ENCODE data around the gene TPP2. TPM values are rescaled to one million over a fixed set of nuclear protein-coding genes. Genes with fewer than 3 reads are reported as not detected.

TPP2 gene
- total and polyA plus RNA-seq, 2 donors from 2014 or later, result 14.7 to 42.2 TPM

DNA sequence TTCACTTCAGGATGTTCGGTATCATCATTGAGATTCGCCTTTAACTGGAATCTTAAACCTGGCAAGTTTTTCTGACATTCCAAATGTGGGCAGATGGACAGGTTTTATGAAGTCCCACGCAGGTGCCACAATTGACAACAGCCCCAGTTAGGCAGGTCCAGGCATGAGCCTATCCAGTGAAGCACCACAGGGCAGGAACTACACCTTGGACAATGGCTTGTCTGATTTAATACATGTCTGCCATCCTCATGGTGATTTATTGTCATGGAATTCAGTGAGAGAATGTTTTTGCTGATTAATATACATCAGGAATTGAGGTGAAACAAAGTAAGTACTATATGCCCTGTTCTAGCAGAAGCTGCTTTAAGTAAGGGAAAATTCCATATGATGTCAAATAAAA lies 10.2 kb upstream of the TPP2 start:
- intact Hi-C loops (cut with DNase I), result loop anchor here (10.0 kb wide), 1 partner anchor 268 kb away; no protein-coding TSS in a partner anchor
- FAIRE-seq (no peak), DNase-seq (no peak)
- H3K4me1 ChIP-seq (ENCODE audit: control insufficient read depth in 2 of 3, insufficient read depth in 2 of 3, low read depth in 1 of 3, low read length in 3 of 3), result no peaks in the 10 kb centered on the region
- H3K9me3 ChIP-seq (ENCODE audit: control insufficient read depth in 2 of 3, insufficient read depth in 1 of 3, low read length in 3 of 3), result no peaks in the 10 kb centered on the region
- TF ChIP-seq, protein P1, sequence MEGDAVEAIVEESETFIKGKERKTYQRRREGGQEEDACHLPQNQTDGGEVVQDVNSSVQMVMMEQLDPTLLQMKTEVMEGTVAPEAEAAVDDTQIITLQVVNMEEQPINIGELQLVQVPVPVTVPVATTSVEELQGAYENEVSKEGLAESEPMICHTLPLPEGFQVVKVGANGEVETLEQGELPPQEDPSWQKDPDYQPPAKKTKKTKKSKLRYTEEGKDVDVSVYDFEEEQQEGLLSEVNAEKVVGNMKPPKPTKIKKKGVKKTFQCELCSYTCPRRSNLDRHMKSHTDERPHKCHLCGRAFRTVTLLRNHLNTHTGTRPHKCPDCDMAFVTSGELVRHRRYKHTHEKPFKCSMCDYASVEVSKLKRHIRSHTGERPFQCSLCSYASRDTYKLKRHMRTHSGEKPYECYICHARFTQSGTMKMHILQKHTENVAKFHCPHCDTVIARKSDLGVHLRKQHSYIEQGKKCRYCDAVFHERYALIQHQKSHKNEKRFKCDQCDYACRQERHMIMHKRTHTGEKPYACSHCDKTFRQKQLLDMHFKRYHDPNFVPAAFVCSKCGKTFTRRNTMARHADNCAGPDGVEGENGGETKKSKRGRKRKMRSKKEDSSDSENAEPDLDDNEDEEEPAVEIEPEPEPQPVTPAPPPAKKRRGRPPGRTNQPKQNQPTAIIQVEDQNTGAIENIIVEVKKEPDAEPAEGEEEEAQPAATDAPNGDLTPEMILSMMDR (IDR thresholded peaks at IDR 0.05; ENCODE audit: borderline replicate concordance, extremely low read depth, insufficient read depth), result no peak
- no peak overlapping the region for H3K27ac ChIP-seq (ENCODE audit: low read depth in 2 of 2, low read length in 2 of 2)
- no peak overlapping the region for H3K4me3 ChIP-seq (ENCODE audit: low read length in 3 of 3)
- no peak overlapping the region for H3K9ac ChIP-seq (ENCODE audit: low read length in 3 of 3)
- no peaks in the 10 kb centered on the region for H3K27me3 ChIP-seq (ENCODE audit: control insufficient read depth, insufficient read depth, low read length)
- H3K36me3 ChIP-seq (ENCODE audit: control insufficient read depth in 2 of 3, insufficient read depth in 3 of 3, low read length in 3 of 3), result no peaks in the 10 kb centered on the region

DNA sequence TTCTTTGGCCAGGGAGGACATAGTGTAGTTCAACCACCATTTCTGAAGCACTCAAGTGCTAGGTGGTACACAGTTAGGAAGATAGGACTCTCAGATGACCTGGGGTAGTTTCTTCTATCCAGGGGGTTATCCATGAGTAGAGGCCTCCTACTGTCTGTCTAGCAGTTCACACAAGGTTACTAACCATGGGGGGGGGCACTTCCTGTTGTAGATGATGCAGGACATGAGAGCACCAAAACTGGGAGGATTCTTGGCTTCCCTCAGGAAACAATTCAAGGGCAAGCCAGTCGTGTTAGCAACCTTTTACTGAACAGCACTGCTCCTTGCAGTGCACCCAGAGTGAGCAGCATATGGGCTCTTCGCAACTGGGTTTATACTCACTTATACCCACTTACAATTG lies 8.9 kb upstream of the TPP2 start:
- Histone ChIP-seq H3K27ac (ENCODE audit: low read depth in 2 of 2, low read length in 2 of 2) (no peak overlapping the region), H3K36me3 (ENCODE audit: control insufficient read depth in 2 of 3, insufficient read depth in 3 of 3, low read length in 3 of 3) (no peaks in the 10 kb centered on the region), H3K4me3 (ENCODE audit: low read length in 3 of 3) (no peak overlapping the region), H3K4me1 (ENCODE audit: control insufficient read depth in 2 of 3, insufficient read depth in 2 of 3, low read depth in 1 of 3, low read length in 3 of 3) (no peaks in the 10 kb centered on the region), H3K9me3 (ENCODE audit: control insufficient read depth in 2 of 3, insufficient read depth in 1 of 3, low read length in 3 of 3) (no peaks in the 10 kb centered on the region), H3K9ac (ENCODE audit: low read length in 3 of 3) (no peak overlapping the region), H3K27me3 (ENCODE audit: control insufficient read depth, insufficient read depth, low read length) (no peaks in the 10 kb centered on the region)
- TF ChIP-seq, protein P1 (IDR thresholded peaks at IDR 0.05; ENCODE audit: borderline replicate concordance, extremely low read depth, insufficient read depth), result no peak
- intact Hi-C loops (cut with DNase I), result loop anchor here (10.0 kb wide), 1 partner anchor 267 kb away; no protein-coding TSS in a partner anchor
- DNase-seq (no peak), FAIRE-seq (no peak)

DNA sequence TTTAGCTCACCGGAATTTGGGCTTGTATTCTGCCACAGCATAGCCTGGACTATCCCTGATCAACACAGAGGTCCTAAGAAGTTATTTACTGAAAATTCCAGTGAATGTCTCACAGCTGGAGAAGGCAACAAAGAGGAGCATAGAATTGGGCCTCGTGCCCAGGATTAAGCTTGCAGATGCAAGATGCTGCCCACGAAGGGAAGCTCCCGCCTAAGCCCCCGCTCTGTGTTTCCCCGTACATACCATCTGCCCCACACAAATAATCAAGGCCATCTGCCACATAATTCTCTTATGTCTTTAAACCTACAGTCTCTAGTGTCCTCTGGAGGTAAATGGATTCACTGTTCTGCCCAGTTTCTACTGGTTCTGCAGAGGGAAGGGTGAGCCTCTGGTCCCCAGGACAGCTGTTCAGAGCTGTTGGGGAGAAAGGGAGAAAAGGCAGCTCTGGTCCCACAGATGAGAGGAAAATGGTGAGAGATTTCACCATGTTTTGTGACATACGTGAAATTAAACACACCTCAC lies 7.4 kb upstream of the TPP2 start:
- Histone ChIP-seq H3K4me3 (ENCODE audit: low read length in 3 of 3) (no peak overlapping the region), H3K9ac (ENCODE audit: low read length in 3 of 3) (no peak overlapping the region), H3K4me1 (ENCODE audit: control insufficient read depth in 2 of 3, insufficient read depth in 2 of 3, low read depth in 1 of 3, low read length in 3 of 3) (no peaks in the 10 kb centered on the region), H3K27me3 (ENCODE audit: control insufficient read depth, insufficient read depth, low read length) (no peaks in the 10 kb centered on the region), H3K36me3 (ENCODE audit: control insufficient read depth in 2 of 3, insufficient read depth in 3 of 3, low read length in 3 of 3) (no peaks in the 10 kb centered on the region), H3K9me3 (ENCODE audit: control insufficient read depth in 2 of 3, insufficient read depth in 1 of 3, low read length in 3 of 3) (no peaks in the 10 kb centered on the region), H3K27ac (ENCODE audit: low read depth in 2 of 2, low read length in 2 of 2) (no peak overlapping the region)
- TF ChIP-seq, protein P1 (IDR thresholded peaks at IDR 0.05; ENCODE audit: borderline replicate concordance, extremely low read depth, insufficient read depth), result no peak
- no peak for FAIRE-seq
- no peak for DNase-seq
- intact Hi-C loops (cut with DNase I), result loop anchor here (10.0 kb wide), 1 partner anchor 265 kb away; no protein-coding TSS in a partner anchor
